ENCODE results near the gene MCU. TPM values are rescaled to one million over a fixed set of nuclear protein-coding genes. Genes with fewer than 3 reads are reported as not detected.

MCU gene
- total RNA-seq, 2 donors from 2014 or later: 7.9 to 17.1 TPM

DNA sequence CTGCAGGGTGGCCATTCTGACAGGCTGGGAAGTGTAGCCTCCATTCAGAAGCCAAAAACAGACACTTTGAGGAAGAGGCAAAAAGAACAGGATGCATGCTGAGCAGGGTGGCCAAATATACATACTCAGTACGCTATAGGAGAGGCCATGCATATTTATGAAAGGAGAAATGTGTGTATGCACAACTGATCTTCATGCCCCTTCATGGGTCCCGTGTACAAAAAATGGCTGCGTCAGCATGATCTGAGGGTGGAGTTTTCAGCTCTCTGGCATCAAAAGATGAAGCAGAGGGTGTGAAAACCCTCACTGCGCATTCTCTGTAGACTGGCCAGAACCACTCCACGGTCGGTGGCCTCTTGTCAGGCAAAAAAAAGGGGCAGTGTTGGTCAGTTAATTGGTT is 166.1 kb downstream of the MCU start:
- H3K36me3 ChIP-seq (replicated peaks in 1 of 2; ENCODE audit: insufficient read depth in 1 of 2, low read depth in 2 of 2): no peaks in the 10 kb centered on the region
- intact Hi-C loops (cut with DNase I): no loop called here
- no peak overlapping the region for H3K4me3 ChIP-seq
- ATAC-seq: no peak
- TF ChIP-seq POLR2A (IDR thresholded peaks at IDR 0.05): no peak
- TF ChIP-seq, protein P1, sequence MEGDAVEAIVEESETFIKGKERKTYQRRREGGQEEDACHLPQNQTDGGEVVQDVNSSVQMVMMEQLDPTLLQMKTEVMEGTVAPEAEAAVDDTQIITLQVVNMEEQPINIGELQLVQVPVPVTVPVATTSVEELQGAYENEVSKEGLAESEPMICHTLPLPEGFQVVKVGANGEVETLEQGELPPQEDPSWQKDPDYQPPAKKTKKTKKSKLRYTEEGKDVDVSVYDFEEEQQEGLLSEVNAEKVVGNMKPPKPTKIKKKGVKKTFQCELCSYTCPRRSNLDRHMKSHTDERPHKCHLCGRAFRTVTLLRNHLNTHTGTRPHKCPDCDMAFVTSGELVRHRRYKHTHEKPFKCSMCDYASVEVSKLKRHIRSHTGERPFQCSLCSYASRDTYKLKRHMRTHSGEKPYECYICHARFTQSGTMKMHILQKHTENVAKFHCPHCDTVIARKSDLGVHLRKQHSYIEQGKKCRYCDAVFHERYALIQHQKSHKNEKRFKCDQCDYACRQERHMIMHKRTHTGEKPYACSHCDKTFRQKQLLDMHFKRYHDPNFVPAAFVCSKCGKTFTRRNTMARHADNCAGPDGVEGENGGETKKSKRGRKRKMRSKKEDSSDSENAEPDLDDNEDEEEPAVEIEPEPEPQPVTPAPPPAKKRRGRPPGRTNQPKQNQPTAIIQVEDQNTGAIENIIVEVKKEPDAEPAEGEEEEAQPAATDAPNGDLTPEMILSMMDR (IDR thresholded peaks at IDR 0.05): no peak
- DNase-seq: no peak
- no peaks in the 10 kb centered on the region for H3K4me1 ChIP-seq
- H3K27me3 ChIP-seq: no peaks in the 10 kb centered on the region
- 94 to 97% methylated on average over 6 of the region's 6 CpGs for WGBS, 2 donors
- H3K27ac ChIP-seq: no peak overlapping the region
- H3K9me3 ChIP-seq: no peaks in the 10 kb centered on the region

DNA sequence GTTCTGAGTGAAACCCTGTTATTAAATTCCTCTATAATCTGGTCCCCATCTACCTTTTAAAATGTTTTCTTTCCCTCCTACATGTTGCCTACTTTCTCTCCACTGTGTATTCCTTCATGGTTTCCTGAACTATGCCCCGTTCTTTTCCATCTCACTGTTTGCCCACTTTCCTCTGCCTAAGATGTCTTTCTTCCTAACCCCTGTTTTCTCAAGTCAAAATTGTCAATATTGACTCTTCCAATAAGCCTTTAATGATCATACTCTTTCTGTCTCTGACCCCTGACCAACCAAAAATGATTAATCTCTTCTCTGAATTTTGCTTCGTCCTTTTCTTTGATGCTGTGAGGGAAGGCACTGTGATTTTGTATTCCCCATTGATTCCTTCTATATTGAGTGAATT is 171.0 kb downstream of the MCU start:
- Histone ChIP-seq H3K27ac (no peak overlapping the region), H3K9me3 (no peaks in the 10 kb centered on the region), H3K4me1 (no peaks in the 10 kb centered on the region), H3K27me3 (no peaks in the 10 kb centered on the region), H3K36me3 (replicated peaks in 1 of 2; ENCODE audit: insufficient read depth in 1 of 2, low read depth in 2 of 2) (no peaks in the 10 kb centered on the region), H3K4me3 (no peak overlapping the region)
- TF ChIP-seq, protein P1 (IDR thresholded peaks at IDR 0.05): no peak
- TF ChIP-seq POLR2A (IDR thresholded peaks at IDR 0.05): no peak
- WGBS, 2 donors: 87% methylated on average over 2 of the region's 2 CpGs
- DNase-seq (no peak), ATAC-seq (no peak)
- intact Hi-C loops (cut with DNase I): no loop called here

DNA sequence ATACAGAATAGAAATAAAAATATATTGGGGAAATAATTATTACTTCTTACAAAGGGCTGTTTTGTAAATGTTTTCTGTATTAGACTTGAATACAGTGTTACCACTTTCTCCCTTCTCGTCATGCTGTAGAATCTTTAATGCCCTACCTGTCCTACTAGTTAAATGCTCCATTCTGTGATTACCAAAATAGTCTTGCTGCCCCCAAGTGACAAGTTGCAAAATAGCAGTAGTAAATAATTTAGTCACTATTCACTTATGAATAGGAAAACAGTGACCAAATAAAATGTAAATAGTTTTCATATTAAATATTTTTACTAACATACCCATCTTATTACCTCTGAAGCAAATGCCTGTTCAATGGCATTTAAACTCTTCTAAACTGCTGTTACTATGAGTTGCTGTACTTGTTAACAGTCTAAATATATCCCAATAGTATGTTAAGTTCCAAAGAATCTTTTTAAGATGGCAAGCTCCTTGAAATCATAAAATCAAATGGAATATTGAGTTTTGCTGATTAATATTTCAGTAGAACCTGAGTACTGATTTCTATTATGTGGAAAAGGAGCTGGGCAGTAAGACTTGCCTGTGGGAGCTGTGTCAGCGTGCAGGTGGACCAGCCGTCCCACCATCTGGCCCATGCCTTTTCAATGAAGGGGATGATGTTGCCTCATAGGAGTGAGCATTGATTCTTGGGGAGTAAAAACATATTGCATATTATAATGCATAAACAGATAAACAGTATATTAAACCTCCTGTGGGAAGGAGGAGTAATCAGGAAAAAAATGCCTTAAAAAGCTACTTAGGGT is 183.5 kb downstream of the MCU start:
- Histone ChIP-seq H3K4me3 (no peak overlapping the region), H3K4me1 (no peaks in the 10 kb centered on the region), H3K9me3 (no peaks in the 10 kb centered on the region), H3K27me3 (no peaks in the 10 kb centered on the region), H3K36me3 (replicated peaks in 1 of 2; ENCODE audit: insufficient read depth in 1 of 2, low read depth in 2 of 2) (no peaks in the 10 kb centered on the region), H3K27ac (no peak overlapping the region)
- TF ChIP-seq POLR2A (IDR thresholded peaks at IDR 0.05): no peak
- TF ChIP-seq, protein P1 (IDR thresholded peaks at IDR 0.05): peak in 6 of 7 experiments; percentile 31 to 59 (median 47)
- DNase-seq (no peak), ATAC-seq (no peak)
- WGBS, 2 donors: 75 to 76% methylated on average over 3 of the region's 3 CpGs
- intact Hi-C loops (cut with DNase I): loop anchor here (10.0 kb wide), 1 partner anchor 511 kb away; no protein-coding TSS in a partner anchor

DNA sequence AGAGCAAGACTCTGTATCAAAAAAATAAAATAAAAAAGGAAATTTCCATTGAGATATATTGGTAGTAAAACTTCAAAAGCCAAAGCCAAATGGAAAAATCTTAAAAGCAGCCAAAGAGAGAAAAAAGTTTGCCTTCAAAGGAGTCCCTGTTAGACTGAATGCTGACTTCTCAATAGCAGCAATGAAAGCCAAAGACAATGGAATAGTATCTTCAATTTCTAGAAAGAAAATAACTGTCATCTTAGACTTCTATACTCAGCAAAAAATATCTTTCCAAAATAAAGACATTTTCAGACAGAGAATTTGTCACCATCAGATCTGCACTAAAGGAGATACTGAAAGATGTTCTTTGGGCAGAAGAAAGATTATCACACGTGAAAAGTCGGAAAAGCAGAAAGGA is 187.3 kb downstream of the MCU start:
- DNase-seq (no peak), ATAC-seq (no peak)
- H3K27me3 ChIP-seq: no peaks in the 10 kb centered on the region
- no peaks in the 10 kb centered on the region for H3K4me1 ChIP-seq
- intact Hi-C loops (cut with DNase I): loop anchor here (10.0 kb wide), 1 partner anchor 514 kb away; no protein-coding TSS in a partner anchor
- TF ChIP-seq, protein P1 (IDR thresholded peaks at IDR 0.05): no peak
- TF ChIP-seq POLR2A (IDR thresholded peaks at IDR 0.05): no peak
- WGBS, 2 donors: 94 to 97% methylated on average over 2 of the region's 2 CpGs
- H3K27ac ChIP-seq: no peak overlapping the region
- H3K4me3 ChIP-seq: no peak overlapping the region
- peaks cover 0 to 4% (median 0%) of the 10 kb centered on the region in 3 donors for H3K9me3 ChIP-seq
- H3K36me3 ChIP-seq (replicated peaks in 1 of 2; ENCODE audit: insufficient read depth in 1 of 2, low read depth in 2 of 2): no peaks in the 10 kb centered on the region

DNA sequence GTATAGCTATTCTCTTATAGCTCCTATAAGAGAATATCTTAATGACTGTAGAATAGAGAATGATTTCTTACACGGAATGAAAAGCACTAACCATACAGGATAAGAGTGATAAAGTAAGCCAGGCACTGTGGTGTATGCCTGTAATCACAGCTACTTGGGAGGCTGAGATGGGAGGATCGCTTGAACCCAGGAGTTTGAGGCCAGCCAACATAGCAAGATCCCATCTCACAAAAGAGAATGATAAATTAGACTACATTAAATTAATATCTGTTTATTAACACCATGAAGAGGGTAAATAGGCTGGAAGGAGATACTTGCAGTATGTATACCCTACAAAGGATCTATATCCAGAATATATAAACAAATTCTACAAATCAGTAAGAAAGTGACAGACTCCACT is 189.3 kb downstream of the MCU start:
- ATAC-seq (no peak), DNase-seq (no peak)
- no peak for TF ChIP-seq POLR2A (IDR thresholded peaks at IDR 0.05)
- TF ChIP-seq, protein P1 (IDR thresholded peaks at IDR 0.05): no peak
- intact Hi-C loops (cut with DNase I): no loop called here
- no peaks in the 10 kb centered on the region for H3K4me1 ChIP-seq
- H3K36me3 ChIP-seq (replicated peaks in 1 of 2; ENCODE audit: insufficient read depth in 1 of 2, low read depth in 2 of 2): no peaks in the 10 kb centered on the region
- no peaks in the 10 kb centered on the region for H3K27me3 ChIP-seq
- 95 to 97% methylated on average over 2 of the region's 2 CpGs for WGBS, 2 donors
- no peak overlapping the region for H3K4me3 ChIP-seq
- peaks cover 0 to 4% (median 0%) of the 10 kb centered on the region in 3 donors for H3K9me3 ChIP-seq
- no peak overlapping the region for H3K27ac ChIP-seq

All from body of pancreas (tissue), 4 donors.